Natural killer cell (primary cell): ENCODE results near the gene KRTAP10-11. TPM values are rescaled to one million over a fixed set of nuclear protein-coding genes. Genes with fewer than 3 reads are reported as not detected.
A peak's percentile ranks its signal among the peaks of the same experiment; 100 is the strongest.
"Not testable (repeated sequence)": the region's sequence is repeated elsewhere in the genome, so short reads cannot be mapped to it uniquely, and the experiment has no call there.

Source experiments
- ATAC-seq, 3 donors: fragments of 150-1000 bp in 2 of 3; fragments of 200-7000 bp in 1 of 3; cut with Tn5 transposase; 1 replicate in 1 of 3; 2 replicates in 2 of 3; pipeline ENCODE4 v1.10.0; 2021; ENCODE audit warnings: mild to moderate bottlenecking in 2 of 3, moderate library complexity in 2 of 3
- DNase-seq, 2 donors: peaks; one replicate each; pipeline versions ENCODE4 v3.0.0 to v3.0.0-alpha.2; 2013 to 2021; ENCODE audit warnings: mixed read lengths in 1 of 2
- H3K27ac ChIP-seq: one replicate; pipeline ENCODE4 v1.5.1; 2013; ENCODE audit warnings: mild to moderate bottlenecking, low read length
- H3K27me3 ChIP-seq: one replicate; pipeline ENCODE4 v1.6.1; 2013; ENCODE audit warnings: low read length; ENCODE audit not compliant: control insufficient read depth, insufficient read depth
- H3K36me3 ChIP-seq: one replicate; pipeline ENCODE4 v1.6.1; 2013; ENCODE audit warnings: low read length; ENCODE audit not compliant: control insufficient read depth, insufficient read depth
- H3K4me1 ChIP-seq: one replicate; pipeline ENCODE4 v1.6.1; 2013; ENCODE audit warnings: low read length; ENCODE audit not compliant: control insufficient read depth, insufficient read depth
- H3K4me3 ChIP-seq: one replicate; pipeline ENCODE4 v1.5.1; 2013; ENCODE audit warnings: low read length
- H3K9me3 ChIP-seq: one replicate; pipeline ENCODE4 v1.6.1; 2013; ENCODE audit warnings: low read length; ENCODE audit not compliant: control insufficient read depth, insufficient read depth
- H3K27ac Mint-ChIP-seq, 2 donors: one replicate each; pipeline ENCODE4 v1.8.0; 2022; ENCODE audit warnings: mild to moderate bottlenecking in 2 of 2, mixed read lengths in 2 of 2, moderate library complexity in 1 of 2
- H3K27me3 Mint-ChIP-seq, 2 donors: one replicate each; pipeline ENCODE4 v1.8.0; 2022; ENCODE audit warnings: low read depth in 2 of 2, mixed read lengths in 2 of 2
- H3K36me3 Mint-ChIP-seq: one replicate; pipeline ENCODE4 v1.8.0; 2022; ENCODE audit warnings: mixed read lengths
- H3K4me1 Mint-ChIP-seq, 2 donors: one replicate each; pipeline ENCODE4 v1.8.0; 2022; ENCODE audit warnings: mixed read lengths in 2 of 2
- H3K4me3 Mint-ChIP-seq: one replicate; pipeline ENCODE4 v1.8.0; 2022; ENCODE audit warnings: mild to moderate bottlenecking, moderate library complexity, mixed read lengths
- H3K9me3 Mint-ChIP-seq, 2 donors: one replicate each; pipeline ENCODE4 v1.8.0; 2022; ENCODE audit warnings: mixed read lengths in 2 of 2
- WGBS: methylation state at CpG from one replicate; pipeline ENCODE4 v1.1.7; 2013; ENCODE audit warnings: missing lambda C conversion rate; ENCODE audit not compliant: insufficient coverage; 5-methylcytosine and 5-hydroxymethylcytosine counted together
- intact Hi-C: fragments of 100-400 bp; cut with micrococcal nuclease; formaldehyde crosslinking; loops from one replicate; pipeline ENCODE4 v1.14.2; 2022
- total RNA-seq, 4 donors: library from RNA; stranded (reverse); fragments of 120-200 nt in 1 of 4; gene quantifications; one replicate each; pipeline versions ENCODE4 v1.2.3 to v1.2.4, GENCODE V29; 2013 to 2022
- TF ChIP-seq, protein P1 (sequence below): fragments of 200-600 bp; IDR thresholded peaks from one replicate; pipeline ENCODE4 v1.8.0; 2022; ENCODE audit warnings: antibody characterized with exemption

The KRTAP10-11 gene
- total RNA-seq, 3 donors from 2014 or later (not counting 1 experiment from before 2014, with no cell fraction given) = not detected

DNA sequence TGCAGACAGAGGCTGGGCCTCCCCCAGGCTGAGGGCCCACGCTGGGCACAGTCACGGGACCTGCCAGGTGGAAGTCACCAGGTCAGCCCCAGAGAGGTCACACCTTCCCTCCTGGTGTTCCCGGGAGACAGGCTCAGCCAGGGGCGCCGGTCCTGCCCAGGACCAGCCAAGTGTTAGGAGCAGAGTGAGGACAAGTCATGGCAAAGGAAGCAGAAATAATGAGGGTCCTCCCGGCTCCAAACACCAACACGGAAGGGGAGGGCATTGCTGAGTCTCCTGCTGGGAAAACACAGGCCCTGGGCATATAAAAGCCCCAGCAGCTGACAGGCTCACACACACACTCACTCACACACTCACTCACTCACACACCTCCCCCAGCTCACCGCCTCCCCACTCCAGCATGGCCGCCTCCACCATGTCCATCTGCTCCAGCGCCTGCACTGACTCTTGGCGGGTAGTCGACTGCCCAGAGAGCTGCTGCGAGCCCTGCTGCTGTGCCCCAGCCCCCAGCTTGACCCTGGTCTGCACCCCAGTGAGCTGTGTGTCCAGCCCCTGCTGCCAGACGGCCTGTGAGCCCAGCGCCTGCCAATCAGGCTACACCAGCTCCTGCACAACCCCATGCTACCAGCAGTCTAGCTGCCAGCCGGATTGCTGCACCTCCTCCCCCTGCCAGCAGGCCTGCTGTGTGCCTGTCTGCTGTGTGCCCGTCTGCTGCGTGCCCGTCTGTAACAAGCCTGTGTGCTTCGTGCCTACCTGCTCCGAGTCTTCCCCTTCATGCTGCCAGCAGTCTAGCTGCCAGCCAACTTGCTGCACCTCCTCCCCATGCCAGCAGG is 9.0 kb upstream of the KRTAP10-11 start, which contains the start of gene KRTAP10-10:
Gene KRTAP10-10 (plus strand): TSS at position 339 of the 833 bp plus-strand sequence. CDS start 62 bp downstream, at position 401.
- peaks cover 0 to 15% of the 10 kb centered on the region in 2 donors for H3K9me3 Mint-ChIP-seq
- H3K36me3 ChIP-seq = no peaks in the 10 kb centered on the region
- ATAC-seq (no peak), DNase-seq (no peak)
- no peaks in the 10 kb centered on the region for H3K27me3 ChIP-seq
- TF ChIP-seq, protein P1, sequence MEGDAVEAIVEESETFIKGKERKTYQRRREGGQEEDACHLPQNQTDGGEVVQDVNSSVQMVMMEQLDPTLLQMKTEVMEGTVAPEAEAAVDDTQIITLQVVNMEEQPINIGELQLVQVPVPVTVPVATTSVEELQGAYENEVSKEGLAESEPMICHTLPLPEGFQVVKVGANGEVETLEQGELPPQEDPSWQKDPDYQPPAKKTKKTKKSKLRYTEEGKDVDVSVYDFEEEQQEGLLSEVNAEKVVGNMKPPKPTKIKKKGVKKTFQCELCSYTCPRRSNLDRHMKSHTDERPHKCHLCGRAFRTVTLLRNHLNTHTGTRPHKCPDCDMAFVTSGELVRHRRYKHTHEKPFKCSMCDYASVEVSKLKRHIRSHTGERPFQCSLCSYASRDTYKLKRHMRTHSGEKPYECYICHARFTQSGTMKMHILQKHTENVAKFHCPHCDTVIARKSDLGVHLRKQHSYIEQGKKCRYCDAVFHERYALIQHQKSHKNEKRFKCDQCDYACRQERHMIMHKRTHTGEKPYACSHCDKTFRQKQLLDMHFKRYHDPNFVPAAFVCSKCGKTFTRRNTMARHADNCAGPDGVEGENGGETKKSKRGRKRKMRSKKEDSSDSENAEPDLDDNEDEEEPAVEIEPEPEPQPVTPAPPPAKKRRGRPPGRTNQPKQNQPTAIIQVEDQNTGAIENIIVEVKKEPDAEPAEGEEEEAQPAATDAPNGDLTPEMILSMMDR = no peak
- peaks cover 8% of the 10 kb centered on the region for H3K9me3 ChIP-seq
- no peaks in the 10 kb centered on the region for H3K4me1 ChIP-seq
- peak within 1 kb of the TSS in 1 of 2 donors; percentile 29 for H3K27ac Mint-ChIP-seq
- no peak within 1 kb of the TSS for H3K4me3 ChIP-seq
- peaks cover 0 to 5% of the 10 kb centered on the region in 2 donors for H3K4me1 Mint-ChIP-seq
- no peak within 1 kb of the TSS for H3K4me3 Mint-ChIP-seq
- intact Hi-C loops = no loop called here
- peaks cover 10% of the 10 kb centered on the region for H3K36me3 Mint-ChIP-seq
- no peak within 1 kb of the TSS for H3K27ac ChIP-seq
- WGBS = 80% methylated on average over 21 of the region's 21 CpGs
- H3K27me3 Mint-ChIP-seq = peaks cover 18 to 26% of the 10 kb centered on the region in 2 donors

GRCh38 chr21:44637851-44638348 is 8.3 kb upstream of the KRTAP10-11 start:
- peaks cover 18 to 26% of the 10 kb centered on the region in 2 donors for H3K27me3 Mint-ChIP-seq
- H3K4me1 ChIP-seq, ATAC-seq, H3K27ac Mint-ChIP-seq, H3K27me3 ChIP-seq, H3K4me3 ChIP-seq, intact Hi-C loops, DNase-seq, H3K4me1 Mint-ChIP-seq, H3K9me3 ChIP-seq, H3K36me3 ChIP-seq, H3K36me3 Mint-ChIP-seq, H3K27ac ChIP-seq, H3K4me3 Mint-ChIP-seq: not testable (repeated sequence)
- H3K9me3 Mint-ChIP-seq = peaks cover 0 to 11% of the 10 kb centered on the region in 2 donors
- 88% methylated on average over 6 of the region's 12 CpGs for WGBS

DNA sequence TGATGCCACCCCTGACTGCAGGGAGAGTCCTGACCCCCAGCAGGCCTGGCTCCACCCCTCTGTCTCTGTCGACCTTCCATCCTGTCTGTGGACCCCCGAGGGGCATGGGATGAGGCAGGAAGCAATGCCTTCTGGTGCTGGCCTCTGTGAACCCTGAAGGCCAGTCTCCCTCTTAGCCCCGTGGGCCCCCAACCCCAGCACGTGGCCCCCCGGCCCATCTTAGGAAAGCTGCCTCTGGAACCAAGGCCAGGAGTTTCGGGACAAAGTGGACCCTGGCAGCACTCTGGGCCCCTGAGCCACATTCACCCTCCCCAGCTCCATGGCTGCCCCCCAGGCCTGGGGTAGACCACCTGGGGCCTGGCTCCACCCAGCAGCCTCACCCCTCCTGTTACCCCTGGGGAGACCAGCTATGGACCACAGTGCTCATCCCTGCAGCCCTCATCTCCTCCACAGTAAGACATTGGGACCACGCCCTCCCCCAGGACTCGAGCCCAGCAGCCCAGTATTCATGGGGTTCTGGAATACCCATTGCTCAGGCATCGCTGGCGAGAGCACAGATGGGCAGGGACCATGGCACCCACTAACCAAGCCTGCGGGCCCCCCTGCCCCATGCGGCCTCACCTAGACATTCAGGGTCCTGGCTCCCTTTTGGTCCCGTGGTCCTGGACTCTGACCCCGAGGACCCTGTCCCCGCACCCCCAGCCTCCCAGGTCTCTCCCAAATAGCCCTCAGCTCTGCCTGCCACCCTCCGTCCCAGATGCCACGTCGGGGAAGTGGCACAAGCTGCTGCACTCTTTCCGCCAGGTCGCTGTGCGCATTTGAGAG is 7.5 kb upstream of the KRTAP10-11 start:
- H3K9me3 Mint-ChIP-seq, H3K9me3 ChIP-seq, H3K4me1 ChIP-seq, H3K4me1 Mint-ChIP-seq, DNase-seq, ATAC-seq, H3K27me3 ChIP-seq, H3K36me3 Mint-ChIP-seq, H3K27ac Mint-ChIP-seq, H3K36me3 ChIP-seq, H3K4me3 Mint-ChIP-seq, H3K27ac ChIP-seq, H3K4me3 ChIP-seq, intact Hi-C loops: not testable (repeated sequence)
- H3K27me3 Mint-ChIP-seq = peaks cover 18 to 26% of the 10 kb centered on the region in 2 donors
- 89% methylated on average over 17 of the region's 21 CpGs for WGBS

GRCh38 chr21:44639331-44639655 is 6.9 kb upstream of the KRTAP10-11 start:
- 89% methylated on average over 12 of the region's 12 CpGs for WGBS
- H3K4me3 Mint-ChIP-seq = no peak overlapping the region
- Histone ChIP-seq H3K4me3 (no peak overlapping the region), H3K4me1 (no peaks in the 10 kb centered on the region), H3K27ac (no peak overlapping the region), H3K9me3 (peaks cover 11% of the 10 kb centered on the region), H3K27me3 (no peaks in the 10 kb centered on the region), H3K36me3 (no peaks in the 10 kb centered on the region)
- H3K27me3 Mint-ChIP-seq = peaks cover 18 to 22% of the 10 kb centered on the region in 2 donors
- H3K9me3 Mint-ChIP-seq = peaks cover 0 to 8% of the 10 kb centered on the region in 2 donors
- peaks cover 0 to 5% of the 10 kb centered on the region in 2 donors for H3K4me1 Mint-ChIP-seq
- peaks cover 3% of the 10 kb centered on the region for H3K36me3 Mint-ChIP-seq
- intact Hi-C loops = no loop called here
- DNase-seq (no peak), ATAC-seq (no peak)
- H3K27ac Mint-ChIP-seq = no peak overlapping the region
- TF ChIP-seq, protein P1 = no peak
